Rectal smooth muscle tissue (tissue), 1 donor: Measurements from ENCODE around the gene TXNDC2.
A peak's percentile ranks its signal among the peaks of the same experiment; 100 is the strongest.

ENCODE experiments used
- H3K27ac ChIP-seq: one replicate; pipeline ENCODE4 v1.7.0; 2013; ENCODE audit warnings: low read depth, low read length, inconsistent platforms
- H3K27me3 ChIP-seq: one replicate; pipeline ENCODE4 v1.7.0; 2013; ENCODE audit warnings: low read length; ENCODE audit not compliant: control insufficient read depth, insufficient read depth
- H3K36me3 ChIP-seq: one replicate; pipeline ENCODE4 v1.7.0; 2013; ENCODE audit warnings: low read length; ENCODE audit not compliant: control insufficient read depth, insufficient read depth
- H3K4me1 ChIP-seq: one replicate; pipeline ENCODE4 v1.7.0; 2013; ENCODE audit warnings: low read length; ENCODE audit not compliant: control insufficient read depth, insufficient read depth
- H3K4me3 ChIP-seq: one replicate; pipeline ENCODE4 v1.7.0; 2013; ENCODE audit warnings: low read length
- H3K9ac ChIP-seq: one replicate; pipeline ENCODE4 v1.7.0; 2013; ENCODE audit warnings: low read length

TXNDC2 gene

DNA sequence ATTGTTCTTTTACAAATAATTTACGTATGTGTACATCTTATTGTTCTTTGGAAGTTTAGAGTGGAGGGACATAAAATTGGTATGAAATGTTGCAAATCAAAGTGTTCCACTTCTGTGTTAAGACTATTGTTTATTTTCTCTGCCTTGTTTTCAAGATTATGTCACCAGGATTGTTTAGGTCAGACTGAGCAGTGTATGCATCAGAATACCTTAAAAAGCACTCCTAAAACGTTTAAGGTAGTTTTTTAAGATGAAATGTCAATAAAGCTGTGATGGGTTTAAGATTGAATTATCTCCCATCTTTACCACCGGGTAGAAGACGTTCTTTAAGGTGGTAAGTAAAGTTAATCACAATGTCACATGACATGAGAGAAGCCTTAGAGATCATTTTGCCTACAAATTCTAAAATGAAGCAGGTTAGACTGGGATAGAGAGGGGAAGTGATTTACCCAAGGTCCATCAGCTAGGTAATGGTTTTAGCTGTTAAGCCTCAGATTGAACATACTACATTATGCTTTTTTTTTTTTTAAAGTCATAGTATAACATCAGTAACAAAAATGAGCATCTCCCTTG, 38.7 kb downstream of the TXNDC2 start:
- H3K27me3 ChIP-seq, result no peaks in the 10 kb centered on the region
- H3K9ac ChIP-seq, result no peak overlapping the region
- H3K4me1 ChIP-seq, result peaks cover 39% of the 10 kb centered on the region
- no peaks in the 10 kb centered on the region for H3K36me3 ChIP-seq
- H3K4me3 ChIP-seq, result no peak overlapping the region
- peak overlapping the region; percentile 48 for H3K27ac ChIP-seq

DNA sequence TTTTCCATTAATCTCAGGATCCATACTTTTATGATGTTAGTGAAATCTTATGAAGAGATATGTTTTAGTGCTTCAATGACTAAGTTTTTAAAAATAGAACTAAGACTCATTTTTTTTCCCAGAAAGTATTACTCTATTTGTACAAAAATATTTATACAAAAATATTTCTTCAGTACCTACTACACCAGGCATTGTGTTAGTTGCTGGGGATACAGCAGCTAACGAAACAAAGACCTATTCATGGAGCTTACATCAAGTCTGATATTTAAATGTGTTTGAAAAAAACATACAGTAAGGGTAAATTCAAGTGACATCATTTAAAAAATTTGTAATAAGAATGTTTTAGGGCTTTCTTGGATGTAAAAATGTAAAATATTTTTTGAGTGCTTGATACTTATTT, 39.6 kb downstream of the TXNDC2 start:
- Histone ChIP-seq H3K9ac (no peak overlapping the region), H3K4me1 (peaks cover 38% of the 10 kb centered on the region), H3K36me3 (no peaks in the 10 kb centered on the region), H3K27me3 (no peaks in the 10 kb centered on the region), H3K27ac (peak overlapping the region; percentile 58), H3K4me3 (no peak overlapping the region)

DNA sequence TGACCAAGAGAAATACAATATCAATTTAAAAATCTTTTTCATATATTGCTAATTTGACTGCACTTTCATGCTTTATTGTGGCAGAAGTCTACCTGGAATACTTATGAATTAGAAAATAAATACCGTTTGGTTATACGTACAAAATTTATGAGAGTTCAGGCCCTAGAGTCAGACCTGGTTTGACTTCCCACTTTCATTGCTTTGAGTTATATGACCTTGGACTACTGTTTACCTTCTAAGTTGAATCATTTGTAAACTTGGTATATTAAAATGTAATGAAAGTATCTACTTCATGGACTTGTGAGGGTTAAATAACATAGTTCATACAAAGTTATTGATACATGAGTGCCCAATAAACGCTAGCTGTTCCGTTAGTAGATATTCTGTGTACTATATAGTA, 40.0 kb downstream of the TXNDC2 start:
- Histone ChIP-seq H3K36me3 (no peaks in the 10 kb centered on the region), H3K27ac (peak overlapping the region; percentile 58), H3K27me3 (no peaks in the 10 kb centered on the region), H3K4me3 (no peak overlapping the region), H3K4me1 (peaks cover 37% of the 10 kb centered on the region), H3K9ac (no peak overlapping the region)

DNA sequence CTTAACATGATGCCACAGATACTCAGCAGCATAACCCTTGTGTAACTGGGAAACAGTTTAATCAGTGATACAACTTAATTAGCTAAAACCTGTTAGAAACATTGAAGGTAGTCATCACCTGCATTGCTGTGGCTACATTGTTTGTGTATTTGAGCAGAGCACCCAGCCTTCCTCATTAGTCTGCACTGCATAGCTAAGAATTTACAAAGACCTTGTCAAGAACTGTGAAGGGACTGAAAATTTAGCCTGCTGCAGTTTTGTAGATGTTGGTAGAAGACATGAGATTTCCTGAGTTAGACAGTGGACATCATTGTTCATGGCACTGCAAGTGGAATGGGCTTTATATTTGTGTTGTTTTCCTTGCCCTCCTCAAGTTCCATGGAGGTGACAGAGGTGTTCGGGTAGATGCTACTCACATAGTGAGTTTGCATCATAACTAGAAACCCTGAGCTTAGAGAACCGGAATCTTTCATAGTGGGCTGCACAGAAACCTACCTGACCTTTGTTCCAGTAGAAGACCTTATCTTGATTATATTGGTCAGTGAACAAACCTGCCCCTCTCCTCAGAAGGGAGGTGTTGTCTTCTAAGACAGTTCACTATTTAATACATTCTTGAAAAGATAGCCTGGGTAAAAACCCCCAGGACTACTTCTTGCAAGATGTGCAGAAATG, 40.6 kb downstream of the TXNDC2 start:
- Histone ChIP-seq H3K9ac (no peak overlapping the region), H3K27me3 (no peaks in the 10 kb centered on the region), H3K36me3 (no peaks in the 10 kb centered on the region), H3K4me1 (peaks cover 33% of the 10 kb centered on the region), H3K27ac (no peak overlapping the region), H3K4me3 (no peak overlapping the region)

DNA sequence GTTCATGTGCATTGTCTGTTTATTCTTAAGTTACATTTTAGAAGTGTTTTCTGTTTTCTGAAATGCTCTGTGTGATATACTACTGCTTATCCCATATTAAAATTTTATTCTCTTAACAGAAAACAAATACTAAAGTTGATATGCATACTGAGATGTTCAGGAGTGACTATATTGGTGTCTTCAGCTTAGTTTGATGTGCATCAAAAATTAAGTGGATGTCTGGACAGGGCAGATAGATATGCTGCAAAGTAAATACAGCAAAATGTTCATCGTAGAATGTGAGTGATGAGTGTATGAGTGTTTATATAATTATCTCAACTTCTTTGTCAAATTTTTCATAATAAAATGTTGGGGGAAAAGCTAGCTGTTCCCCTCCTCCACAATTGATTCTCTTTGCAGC, 41.2 kb downstream of the TXNDC2 start:
- H3K36me3 ChIP-seq, result no peaks in the 10 kb centered on the region
- no peaks in the 10 kb centered on the region for H3K27me3 ChIP-seq
- no peak overlapping the region for H3K4me3 ChIP-seq
- H3K27ac ChIP-seq, result no peak overlapping the region
- no peak overlapping the region for H3K9ac ChIP-seq
- H3K4me1 ChIP-seq, result peaks cover 33% of the 10 kb centered on the region

DNA sequence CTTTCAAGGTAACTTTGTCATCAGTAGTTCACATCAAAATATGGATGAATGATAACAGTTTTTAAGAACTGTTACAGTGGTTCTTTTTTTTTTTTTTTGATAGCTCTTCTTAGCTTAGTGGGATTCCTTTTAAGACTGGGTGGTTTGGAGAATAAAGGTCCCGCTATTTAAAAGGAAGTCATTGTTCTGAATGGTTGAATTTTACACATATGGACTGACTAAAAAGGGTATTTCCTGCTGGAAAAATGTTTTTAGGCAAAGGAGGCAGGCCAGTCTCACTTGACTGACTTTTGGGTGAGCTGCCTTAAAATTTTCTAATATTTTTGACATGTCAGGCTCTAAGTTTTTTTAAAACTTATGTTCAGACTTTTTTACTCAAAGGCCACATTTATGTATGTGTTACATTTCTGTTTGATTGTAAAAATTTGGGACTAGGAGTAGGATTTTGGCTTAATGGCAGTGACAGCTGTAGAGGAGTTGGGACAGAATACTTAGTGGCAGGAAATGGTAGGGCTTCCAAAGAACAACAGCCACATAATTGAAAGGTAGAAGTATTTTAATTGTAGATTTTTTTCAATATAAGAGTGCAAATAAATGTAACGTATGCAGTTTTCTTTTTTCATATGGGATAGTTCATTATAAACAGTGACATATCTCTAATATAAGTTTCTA, 41.8 kb downstream of the TXNDC2 start:
- no peak overlapping the region for H3K9ac ChIP-seq
- peaks cover 33% of the 10 kb centered on the region for H3K4me1 ChIP-seq
- no peaks in the 10 kb centered on the region for H3K36me3 ChIP-seq
- no peak overlapping the region for H3K4me3 ChIP-seq
- no peak overlapping the region for H3K27ac ChIP-seq
- no peaks in the 10 kb centered on the region for H3K27me3 ChIP-seq

DNA sequence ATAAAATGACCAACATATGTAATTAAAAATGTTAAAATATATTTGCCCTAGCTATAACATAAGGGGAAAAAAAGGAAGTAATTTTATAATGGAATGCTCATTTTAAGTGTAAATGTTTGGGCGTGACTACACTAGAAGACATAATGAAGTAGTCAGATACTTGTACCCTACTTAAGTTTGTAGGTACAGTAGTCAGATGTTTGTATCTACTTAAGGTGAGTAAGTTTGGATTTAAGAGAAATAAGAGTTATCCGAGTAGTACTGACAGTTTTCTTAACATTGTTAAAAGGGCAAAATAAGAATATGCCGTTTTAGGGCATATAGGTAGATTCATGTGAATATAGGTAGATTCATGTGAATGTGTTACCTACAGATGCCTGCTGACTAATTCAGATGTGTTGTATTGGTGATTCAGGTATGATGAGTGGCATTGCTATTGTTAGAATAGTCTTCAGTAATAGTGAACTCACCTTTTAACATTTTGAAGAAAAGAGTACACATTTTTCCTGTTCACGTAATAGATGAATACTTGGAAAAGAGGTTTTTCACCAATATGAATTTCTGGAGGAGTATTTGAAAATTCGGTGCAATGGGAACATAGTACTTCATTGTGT, 43.0 kb downstream of the TXNDC2 start:
- Histone ChIP-seq H3K36me3 (peaks cover 3% of the 10 kb centered on the region), H3K4me1 (peaks cover 32% of the 10 kb centered on the region), H3K9ac (no peak overlapping the region), H3K27me3 (no peaks in the 10 kb centered on the region), H3K4me3 (no peak overlapping the region), H3K27ac (no peak overlapping the region)

DNA sequence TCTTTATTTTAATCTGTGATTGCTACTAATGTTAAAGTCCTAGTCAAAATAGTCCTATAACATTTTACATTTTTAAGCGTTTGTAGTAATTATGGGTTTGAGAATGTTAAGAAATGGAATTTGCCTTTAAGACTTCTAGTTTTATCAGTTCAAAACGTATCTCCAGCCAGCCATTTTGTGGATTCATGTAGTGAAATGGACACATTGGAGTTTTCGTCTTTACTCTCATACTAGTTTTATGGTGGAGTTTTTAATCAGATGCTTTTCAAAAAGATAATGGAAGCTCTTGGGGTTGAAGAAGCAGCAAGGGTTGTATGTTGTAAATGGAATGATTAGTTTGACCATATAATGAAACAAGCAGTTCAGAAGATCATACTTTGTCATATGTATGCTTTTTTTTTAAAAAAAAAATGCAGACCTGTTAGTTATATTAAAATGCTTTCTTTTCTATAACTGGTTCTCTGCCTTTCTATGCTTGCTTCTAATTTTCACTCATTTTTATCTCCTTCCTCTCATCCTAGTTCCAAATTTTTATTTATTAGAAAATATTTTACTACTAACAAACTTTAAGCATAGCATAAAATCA, 44.6 kb downstream of the TXNDC2 start:
- Histone ChIP-seq H3K27ac (no peak overlapping the region), H3K36me3 (peaks cover 5% of the 10 kb centered on the region), H3K9ac (no peak overlapping the region), H3K4me3 (no peak overlapping the region), H3K4me1 (peaks cover 24% of the 10 kb centered on the region), H3K27me3 (no peaks in the 10 kb centered on the region)

DNA sequence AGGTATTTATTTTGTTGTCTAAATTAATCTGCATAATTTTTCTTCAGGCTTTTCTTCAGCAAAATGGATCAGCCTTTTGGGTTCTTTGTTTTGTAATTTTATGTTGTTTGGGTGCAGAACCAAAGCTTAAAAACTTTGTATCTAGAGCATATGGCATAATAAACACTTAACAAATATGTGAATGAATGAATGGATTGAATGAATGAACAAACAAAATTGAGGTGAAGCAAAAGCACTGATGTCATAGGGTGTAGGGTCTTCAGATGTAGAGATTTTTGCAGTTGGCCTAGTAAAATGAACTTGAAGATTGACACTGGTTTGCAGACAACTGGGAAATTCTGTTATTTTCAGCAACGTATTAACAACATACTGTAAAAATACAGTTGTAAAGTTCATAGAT, 45.4 kb downstream of the TXNDC2 start:
- Histone ChIP-seq H3K4me3 (no peak overlapping the region), H3K27ac (no peak overlapping the region), H3K27me3 (no peaks in the 10 kb centered on the region), H3K36me3 (peaks cover 5% of the 10 kb centered on the region), H3K4me1 (peaks cover 19% of the 10 kb centered on the region), H3K9ac (no peak overlapping the region)

DNA sequence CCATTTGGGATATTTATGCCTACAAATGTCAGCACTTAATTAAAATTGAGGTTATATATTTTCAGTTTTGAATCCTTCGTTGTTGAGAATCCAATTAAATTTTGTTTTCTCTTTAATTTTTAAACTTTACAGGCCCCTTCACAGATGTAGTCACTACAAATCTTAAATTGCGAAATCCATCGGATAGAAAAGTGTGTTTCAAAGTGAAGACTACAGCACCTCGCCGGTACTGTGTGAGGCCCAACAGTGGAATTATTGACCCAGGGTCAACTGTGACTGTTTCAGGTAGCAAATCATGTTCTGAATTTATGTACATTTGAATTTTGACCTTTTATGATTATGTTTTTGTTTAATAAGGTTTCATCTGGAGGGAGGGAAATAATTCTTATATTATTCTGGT, 45.9 kb downstream of the TXNDC2 start:
- no peak overlapping the region for H3K27ac ChIP-seq
- H3K27me3 ChIP-seq, result no peaks in the 10 kb centered on the region
- H3K36me3 ChIP-seq, result peaks cover 9% of the 10 kb centered on the region
- peaks cover 14% of the 10 kb centered on the region for H3K4me1 ChIP-seq
- no peak overlapping the region for H3K4me3 ChIP-seq
- H3K9ac ChIP-seq, result no peak overlapping the region

DNA sequence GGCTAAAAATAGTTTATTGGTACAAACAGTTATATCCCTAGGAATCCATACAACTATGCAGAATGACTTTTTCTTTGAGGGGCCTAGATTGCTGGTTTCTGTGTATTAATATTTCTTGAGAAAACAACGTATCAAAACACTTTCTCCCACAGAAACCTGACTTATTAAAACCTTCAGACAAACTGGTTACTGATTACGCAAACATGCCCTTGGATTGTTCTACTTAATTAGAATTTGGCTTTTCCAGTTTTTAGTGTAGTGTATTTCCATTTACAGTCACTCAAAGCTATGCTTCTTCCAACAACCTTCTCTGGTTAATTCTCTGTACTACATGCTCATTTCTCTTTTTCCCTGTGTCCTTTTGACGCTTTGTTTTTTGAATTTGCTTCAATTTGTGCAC, 48.1 kb downstream of the TXNDC2 start:
- no peak overlapping the region for H3K9ac ChIP-seq
- no peak overlapping the region for H3K4me3 ChIP-seq
- peaks cover 12% of the 10 kb centered on the region for H3K36me3 ChIP-seq
- no peaks in the 10 kb centered on the region for H3K27me3 ChIP-seq
- H3K27ac ChIP-seq, result no peak overlapping the region
- peaks cover 9% of the 10 kb centered on the region for H3K4me1 ChIP-seq

DNA sequence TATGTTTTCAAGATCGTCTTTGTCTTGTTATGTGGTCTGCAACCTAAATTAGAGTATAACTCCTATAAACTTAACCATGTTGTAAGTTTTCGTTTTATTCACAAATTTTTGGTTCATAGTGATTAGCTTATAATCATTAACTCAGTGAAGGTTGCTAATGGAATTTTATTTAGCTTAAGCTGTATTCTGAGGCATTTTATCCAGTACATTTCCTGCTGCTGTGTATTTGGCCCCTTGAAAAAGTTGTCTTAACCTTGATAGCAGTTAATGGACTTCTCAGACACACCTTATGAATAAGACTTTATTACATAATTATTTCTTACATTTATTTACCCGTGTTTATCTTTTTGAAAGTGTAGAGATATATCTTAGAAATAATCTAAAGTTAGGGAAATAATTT, 48.5 kb downstream of the TXNDC2 start:
- Histone ChIP-seq H3K27ac (no peak overlapping the region), H3K4me1 (peaks cover 5% of the 10 kb centered on the region), H3K27me3 (no peaks in the 10 kb centered on the region), H3K9ac (no peak overlapping the region), H3K36me3 (peaks cover 12% of the 10 kb centered on the region), H3K4me3 (no peak overlapping the region)
